Measurements from ENCODE around the gene BBS2. TPM values are rescaled to one million over a fixed set of nuclear protein-coding genes. Genes with fewer than 3 reads are reported as not detected.
A peak's percentile ranks its signal among the peaks of the same experiment; 100 is the strongest.

BBS2 gene
- total RNA-seq, 1 experiment from 2014 or later = 27.7 TPM

GRCh38 chr16:56481468-56482122, 38.2 kb downstream of the BBS2 start:
- Mint-ChIP-seq H3K27me3 (ENCODE audit: insufficient read depth, unreplicated experiment) (no peaks in the 10 kb centered on the region), H3K36me3 (ENCODE audit: insufficient read depth, unreplicated experiment) (peaks cover 31% of the 10 kb centered on the region), H3K27ac (ENCODE audit: unreplicated experiment) (peak overlapping the region; percentile 65), H3K9me3 (ENCODE audit: unreplicated experiment) (no peaks in the 10 kb centered on the region), H3K4me3 (ENCODE audit: unreplicated experiment) (no peak overlapping the region), H3K4me1 (ENCODE audit: low read depth, unreplicated experiment) (no peaks in the 10 kb centered on the region)
- BruUV-seq (replicated peaks) = no TSS peak
- no peak for DNase-seq
- Histone ChIP-seq H3K27me3 (replicated peaks; ENCODE audit: control insufficient read depth, insufficient read depth, low read length) (no peaks in the 10 kb centered on the region), H3K9me3 (no peaks in the 10 kb centered on the region; the same call in 1 of the 2 replicates), H3K4me3 (ENCODE audit: low read depth, low read length) (no peak overlapping the region), H3K36me3 (ENCODE audit: control insufficient read depth, insufficient read depth, low read length) (no peaks in the 10 kb centered on the region; the same call in 1 of the 2 replicates), H3K4me1 (no peaks in the 10 kb centered on the region)
- intact Hi-C loops (cut with micrococcal nuclease; ENCODE audit: unreplicated experiment) = no loop called here
- ChIA-PET POLR2A (interaction anchor here (0.6 to 1.1 kb wide), 2 partner anchors 10 to 30 kb away, joined by 4 to 6 read pairs; partner anchors contain the start of genes NUDT21 and OGFOD1), CTCF (no interaction called here)
- no peak for TF ChIP-seq CTCF (IDR thresholded peaks at IDR 0.05; ENCODE audit: insufficient read depth in 1 of 2, low read depth in 1 of 2, low read length in 1 of 2, severe bottlenecking in 1 of 2, unreplicated experiment in 1 of 2)

- Mint-ChIP-seq H3K9me3 (ENCODE audit: unreplicated experiment) (no peaks in the 10 kb centered on the region), H3K4me1 (ENCODE audit: low read depth, unreplicated experiment) (no peaks in the 10 kb centered on the region), H3K36me3 (ENCODE audit: insufficient read depth, unreplicated experiment) (peaks cover 38% of the 10 kb centered on the region), H3K27ac (ENCODE audit: unreplicated experiment) (peak overlapping the region; percentile 65), H3K27me3 (ENCODE audit: insufficient read depth, unreplicated experiment) (no peaks in the 10 kb centered on the region), H3K4me3 (ENCODE audit: unreplicated experiment) (no peak overlapping the region)
- intact Hi-C loops (cut with micrococcal nuclease; ENCODE audit: unreplicated experiment) = no loop called here
- TF ChIP-seq CTCF (IDR thresholded peaks at IDR 0.05; ENCODE audit: insufficient read depth in 1 of 2, low read depth in 1 of 2, low read length in 1 of 2, severe bottlenecking in 1 of 2, unreplicated experiment in 1 of 2) = no peak
- ChIA-PET POLR2A (interaction anchor here (1.1 kb wide), 1 partner anchor 30 kb away, joined by 4 read pairs; the partner anchor contains the start of genes NUDT21 and OGFOD1), CTCF (no interaction called here)
- Histone ChIP-seq H3K4me3 (ENCODE audit: low read depth, low read length) (no peak overlapping the region), H3K4me1 (no peaks in the 10 kb centered on the region), H3K27me3 (replicated peaks; ENCODE audit: control insufficient read depth, insufficient read depth, low read length) (no peaks in the 10 kb centered on the region), H3K9me3 (no peaks in the 10 kb centered on the region), H3K36me3 (ENCODE audit: control insufficient read depth, insufficient read depth, low read length) (no peaks in the 10 kb centered on the region; the same call in 1 of the 2 replicates)
- DNase-seq = no peak
- BruUV-seq (replicated peaks) = no TSS peak
Measured at GRCh38 chr16:56480776-56481467, 38.9 kb downstream of the BBS2 start.

- Histone ChIP-seq H3K36me3 (ENCODE audit: control insufficient read depth, insufficient read depth, low read length) (no peaks in the 10 kb centered on the region; the same call in 1 of the 2 replicates), H3K4me3 (ENCODE audit: low read depth, low read length) (no peak overlapping the region), H3K4me1 (no peaks in the 10 kb centered on the region), H3K9me3 (no peaks in the 10 kb centered on the region), H3K27me3 (replicated peaks; ENCODE audit: control insufficient read depth, insufficient read depth, low read length) (no peaks in the 10 kb centered on the region)
- BruUV-seq (replicated peaks) = no TSS peak
- no peak overlapping the region for H3K4me3 Mint-ChIP-seq (ENCODE audit: unreplicated experiment)
- ChIA-PET POLR2A (no interaction called here), CTCF (no interaction called here)
- no peak for TF ChIP-seq CTCF (IDR thresholded peaks at IDR 0.05; ENCODE audit: insufficient read depth in 1 of 2, low read depth in 1 of 2, low read length in 1 of 2, severe bottlenecking in 1 of 2, unreplicated experiment in 1 of 2)
- no peak for DNase-seq
- no peaks in the 10 kb centered on the region for H3K4me1 Mint-ChIP-seq (ENCODE audit: low read depth, unreplicated experiment)
- H3K36me3 Mint-ChIP-seq (ENCODE audit: insufficient read depth, unreplicated experiment) = peaks cover 52% of the 10 kb centered on the region
- intact Hi-C loops (cut with micrococcal nuclease; ENCODE audit: unreplicated experiment) = no loop called here
- no peak overlapping the region for H3K27ac Mint-ChIP-seq (ENCODE audit: unreplicated experiment)
- no peaks in the 10 kb centered on the region for H3K27me3 Mint-ChIP-seq (ENCODE audit: insufficient read depth, unreplicated experiment)
- H3K9me3 Mint-ChIP-seq (ENCODE audit: unreplicated experiment) = no peaks in the 10 kb centered on the region
Measured at GRCh38 chr16:56479469-56479868, 40.4 kb downstream of the BBS2 start.

All from Caco-2 (cell line).